ENCODE measurements around the gene SNX10. TPM values are rescaled to one million over a fixed set of nuclear protein-coding genes. Genes with fewer than 3 reads are reported as not detected.

Gene SNX10
- total RNA-seq, 1 experiment from 2014 or later = 9.4 TPM

DNA sequence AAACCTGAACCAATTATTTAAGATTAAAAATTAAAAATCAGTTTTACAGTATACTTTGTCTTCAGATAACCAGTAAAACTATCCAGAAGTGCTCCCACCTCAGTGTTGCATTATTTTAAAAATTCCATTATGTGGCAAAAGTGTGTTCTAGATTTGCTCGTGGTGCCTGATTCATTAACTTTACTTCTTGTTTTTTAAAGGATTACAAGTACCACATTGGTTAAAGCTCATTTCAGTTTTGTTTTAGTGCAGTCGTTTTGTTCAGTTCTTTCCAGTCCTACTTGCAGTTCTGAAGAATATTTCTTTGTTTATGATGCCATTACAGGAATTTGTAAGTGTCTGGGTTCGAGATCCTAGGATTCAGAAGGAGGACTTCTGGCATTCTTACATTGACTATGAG is 69.0 kb downstream of the SNX10 start:
- Mint-ChIP-seq H3K27me3 (ENCODE audit: low read depth) (peaks cover 5% of the 10 kb centered on the region; the same call in 1 of the 2 replicates), H3K27ac (no peak overlapping the region), H3K4me3 (no peak overlapping the region), H3K4me1 (peaks cover 25% of the 10 kb centered on the region in 2 experiments), H3K36me3 (ENCODE audit: insufficient read depth in 1 of 3, low read depth in 3 of 3) (no peaks in the 10 kb centered on the region), H3K9me3 (no peaks in the 10 kb centered on the region)
- Histone ChIP-seq H3K23me2 (ENCODE audit: insufficient read length, low read depth, low read length, poor library complexity, severe bottlenecking) (no peaks in the 10 kb centered on the region), H3K4me1 (ENCODE audit: insufficient read depth, low read length) (0 out of 2 replicates have a peak, but pooled peaks cover 2% of the 10 kb centered on the region), H2BK120ac (ENCODE audit: low read depth, low read length, poor library complexity, severe bottlenecking) (no peak overlapping the region), H3K18ac (ENCODE audit: insufficient read length, low read depth, low read length) (no peak overlapping the region), H3K27ac (ENCODE audit: insufficient read length, low read depth, low read length) (no peak overlapping the region), H3K4me2 (ENCODE audit: insufficient read depth, insufficient read length, low read length) (no peak overlapping the region), H3K79me2 (ENCODE audit: insufficient read depth, low read length) (no peaks in the 10 kb centered on the region), H3K27me3 (ENCODE audit: insufficient read depth, low read length) (no peaks in the 10 kb centered on the region), H3K23ac (ENCODE audit: insufficient read length, low read depth, low read length) (no peak overlapping the region), H2BK5ac (ENCODE audit: insufficient read length, low read length) (no peak overlapping the region), H3K9ac (ENCODE audit: extremely low read depth, insufficient read length, low read length) (no peak overlapping the region), H2AFZ (ENCODE audit: low read length) (no peak overlapping the region), H3K56ac (ENCODE audit: insufficient read length, low read depth, low read length) (no peak overlapping the region), H3T11ph (ENCODE audit: low read length) (no peak overlapping the region), H4K20me1 (ENCODE audit: control insufficient read depth, insufficient read depth, insufficient read length) (no peaks in the 10 kb centered on the region), H2BK20ac (ENCODE audit: low read depth, low read length, poor library complexity, severe bottlenecking) (no peak overlapping the region), H4K8ac (replicated peaks; ENCODE audit: insufficient read length, low read depth, low read length) (no peak overlapping the region), H4K91ac (ENCODE audit: insufficient read length, low read depth, low read length) (no peak overlapping the region), H2AK5ac (ENCODE audit: insufficient read length, low read length) (no peak overlapping the region), H2BK12ac (ENCODE audit: insufficient read length, low read depth, low read length) (no peak overlapping the region), H2BK15ac (ENCODE audit: low read depth, low read length) (no peak overlapping the region), H4K5ac (ENCODE audit: insufficient read length, low read depth, low read length) (no peak overlapping the region), H3K9me3 (ENCODE audit: control insufficient read depth, low read depth, low read length) (no peaks in the 10 kb centered on the region), H3K4ac (ENCODE audit: low read depth, low read length) (no peak overlapping the region), H3K14ac (ENCODE audit: insufficient read depth, low read length) (no peak overlapping the region), H3K79me1 (ENCODE audit: insufficient read depth, low read depth, low read length, poor library complexity, severe bottlenecking) (no peaks in the 10 kb centered on the region)
- TF ChIP-seq, protein P1, sequence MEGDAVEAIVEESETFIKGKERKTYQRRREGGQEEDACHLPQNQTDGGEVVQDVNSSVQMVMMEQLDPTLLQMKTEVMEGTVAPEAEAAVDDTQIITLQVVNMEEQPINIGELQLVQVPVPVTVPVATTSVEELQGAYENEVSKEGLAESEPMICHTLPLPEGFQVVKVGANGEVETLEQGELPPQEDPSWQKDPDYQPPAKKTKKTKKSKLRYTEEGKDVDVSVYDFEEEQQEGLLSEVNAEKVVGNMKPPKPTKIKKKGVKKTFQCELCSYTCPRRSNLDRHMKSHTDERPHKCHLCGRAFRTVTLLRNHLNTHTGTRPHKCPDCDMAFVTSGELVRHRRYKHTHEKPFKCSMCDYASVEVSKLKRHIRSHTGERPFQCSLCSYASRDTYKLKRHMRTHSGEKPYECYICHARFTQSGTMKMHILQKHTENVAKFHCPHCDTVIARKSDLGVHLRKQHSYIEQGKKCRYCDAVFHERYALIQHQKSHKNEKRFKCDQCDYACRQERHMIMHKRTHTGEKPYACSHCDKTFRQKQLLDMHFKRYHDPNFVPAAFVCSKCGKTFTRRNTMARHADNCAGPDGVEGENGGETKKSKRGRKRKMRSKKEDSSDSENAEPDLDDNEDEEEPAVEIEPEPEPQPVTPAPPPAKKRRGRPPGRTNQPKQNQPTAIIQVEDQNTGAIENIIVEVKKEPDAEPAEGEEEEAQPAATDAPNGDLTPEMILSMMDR (conservative IDR thresholded peaks at IDR 0.05) = no peak
- no peak for DNase-seq
- no CpG with 5 or more reads among the region's 3 CpGs for WGBS (ENCODE audit: extremely low coverage, insufficient read length, low lambda C conversion rate)

All from H9 (cell line).